Putamen (tissue), 1 donor: ENCODE measurements around the gene IFT74.

Experiments used
- DNase-seq: peaks from one replicate; pipeline ENCODE4 v3.0.0-alpha.2; 2016; ENCODE audit warnings: low spot score

IFT74 gene

GRCh38 chr9:26974927-26975326 lies 18.7 kb downstream of the IFT74 start:
- DNase-seq, result no peak

- DNase-seq, result no peak
Observed at GRCh38 chr9:26975728-26976707, 19.8 kb downstream of the IFT74 start.

GRCh38 chr9:26983340-26983739 lies 27.1 kb downstream of the IFT74 start:
- no peak for DNase-seq

- DNase-seq, result no peak
Observed at GRCh38 chr9:26995810-26996209, 39.6 kb downstream of the IFT74 start.

GRCh38 chr9:27003426-27004077 lies 47.3 kb downstream of the IFT74 start:
- no peak for DNase-seq

GRCh38 chr9:27005491-27005890 lies 49.3 kb downstream of the IFT74 start, which contains the start of gene LRRC19:
TSS of gene LRRC19 (minus strand) at chr9:27005672. CDS start at chr9:26999694, 5,978 bp downstream.
- DNase-seq, result no peak

- no peak for DNase-seq
Observed at GRCh38 chr9:27019589-27019988, 63.4 kb downstream of the IFT74 start.

GRCh38 chr9:27022920-27023319 lies 66.7 kb downstream of the IFT74 start:
- no peak for DNase-seq

- DNase-seq, result no peak
Observed at GRCh38 chr9:27029186-27029585, 73.0 kb downstream of the IFT74 start.

- peak; percentile 19 for DNase-seq
Observed at GRCh38 chr9:27033815-27034403, 77.7 kb downstream of the IFT74 start.

- DNase-seq, result no peak
Observed at GRCh38 chr9:27037499-27037898, 81.3 kb downstream of the IFT74 start.

GRCh38 chr9:27041746-27042145 lies 85.5 kb downstream of the IFT74 start:
- DNase-seq, result no peak

- no peak for DNase-seq
Observed at GRCh38 chr9:27042476-27042875, 86.3 kb downstream of the IFT74 start.

GRCh38 chr9:27043176-27043575 lies 87.0 kb downstream of the IFT74 start:
- no peak for DNase-seq

GRCh38 chr9:27047136-27047535 lies 90.9 kb downstream of the IFT74 start:
- DNase-seq, result peak; percentile 7

- DNase-seq, result peak; percentile 3
Observed at GRCh38 chr9:27053369-27054022, 97.3 kb downstream of the IFT74 start.

- no peak for DNase-seq
Observed at GRCh38 chr9:27054125-27054524, 97.9 kb downstream of the IFT74 start.

- no peak for DNase-seq
Observed at GRCh38 chr9:27054841-27055240, 98.6 kb downstream of the IFT74 start.

GRCh38 chr9:27059412-27059811 lies 103.2 kb downstream of the IFT74 start:
- no peak for DNase-seq

- DNase-seq, result no peak
Observed at GRCh38 chr9:27059907-27060306, 103.7 kb downstream of the IFT74 start.

GRCh38 chr9:27065288-27065687 lies 109.1 kb downstream of the IFT74 start:
- DNase-seq, result no peak
